COR-L47 (cell line): ENCODE data around the gene C1QTNF1.
A peak's percentile ranks its signal among the peaks of the same experiment; 100 is the strongest.
"Not testable (repeated sequence)": the region's sequence is repeated elsewhere in the genome, so short reads cannot be mapped to it uniquely, and the experiment has no call there.

ENCODE experiments used
- DNase-seq: peaks from one replicate; lab custom pipeline; 2025; lab: John Stamatoyannopoulos, UW

The C1QTNF1 gene

DNA sequence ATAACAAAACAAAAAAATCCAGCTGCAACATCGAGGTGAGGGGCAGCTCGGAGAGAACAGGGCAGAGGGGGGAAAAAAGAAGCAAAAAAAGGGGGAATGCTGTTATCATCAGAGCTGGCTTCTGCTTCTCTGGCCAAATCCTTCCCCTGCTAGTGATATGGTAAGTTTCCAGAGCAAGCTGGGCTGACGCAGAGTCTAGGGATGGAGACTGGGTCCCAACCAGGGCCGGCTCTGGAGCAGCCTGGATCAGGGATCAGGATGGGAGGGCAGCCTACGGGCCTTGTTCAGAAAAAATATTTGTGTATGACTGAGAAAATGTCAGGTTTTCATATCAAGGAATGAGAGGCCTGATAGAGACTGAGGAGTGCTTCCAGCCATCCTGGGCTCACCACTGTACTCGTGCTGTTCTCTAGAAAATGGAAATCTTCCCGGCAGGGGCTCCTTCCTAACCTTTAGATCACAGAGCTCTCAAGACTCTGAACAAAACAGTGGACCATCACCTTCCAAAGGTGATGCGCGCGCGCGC is 726 bp upstream of the C1QTNF1 start:
- no peak for DNase-seq

DNA sequence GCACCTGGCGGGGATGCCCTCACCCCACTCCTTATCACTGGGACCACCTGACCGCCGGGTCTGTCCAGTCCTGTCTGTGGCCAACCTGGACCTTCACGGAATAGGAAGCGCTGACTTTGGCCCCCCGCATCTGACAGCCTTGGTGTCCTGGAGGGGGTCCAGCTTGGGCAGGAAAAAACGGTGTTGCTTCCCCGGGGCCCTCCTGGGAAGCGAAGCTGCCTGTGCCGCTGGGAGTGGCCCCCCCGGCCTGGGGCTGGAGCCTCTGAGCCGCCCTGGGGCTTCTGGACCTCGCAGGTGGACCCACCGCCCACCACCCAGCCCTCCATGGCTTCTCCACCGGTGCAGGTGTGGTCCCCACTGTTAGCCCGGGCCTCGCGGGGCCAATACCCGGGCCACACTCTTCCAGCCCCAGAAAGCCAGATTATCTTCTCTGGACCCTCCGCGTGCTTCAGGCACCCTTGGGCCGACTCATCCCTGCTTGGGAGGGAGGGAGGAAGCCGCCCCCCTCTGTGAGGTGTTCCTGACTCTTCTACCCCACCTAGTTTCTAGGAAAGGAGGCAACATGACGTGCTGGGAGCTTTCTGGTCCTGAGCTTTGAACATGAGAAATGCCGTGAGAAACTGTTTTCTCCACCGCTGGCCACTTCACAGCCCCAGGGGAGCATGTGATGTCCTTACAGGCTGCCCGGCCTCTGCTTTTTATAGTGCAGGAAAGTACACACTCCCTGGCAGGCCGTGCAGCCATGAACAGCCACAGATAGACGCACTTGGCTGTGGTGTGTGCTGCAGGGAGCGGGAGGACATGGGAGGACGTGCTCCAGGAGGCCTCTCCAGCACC is 1.1 kb downstream of the C1QTNF1 start:
- no peak for DNase-seq

DNA sequence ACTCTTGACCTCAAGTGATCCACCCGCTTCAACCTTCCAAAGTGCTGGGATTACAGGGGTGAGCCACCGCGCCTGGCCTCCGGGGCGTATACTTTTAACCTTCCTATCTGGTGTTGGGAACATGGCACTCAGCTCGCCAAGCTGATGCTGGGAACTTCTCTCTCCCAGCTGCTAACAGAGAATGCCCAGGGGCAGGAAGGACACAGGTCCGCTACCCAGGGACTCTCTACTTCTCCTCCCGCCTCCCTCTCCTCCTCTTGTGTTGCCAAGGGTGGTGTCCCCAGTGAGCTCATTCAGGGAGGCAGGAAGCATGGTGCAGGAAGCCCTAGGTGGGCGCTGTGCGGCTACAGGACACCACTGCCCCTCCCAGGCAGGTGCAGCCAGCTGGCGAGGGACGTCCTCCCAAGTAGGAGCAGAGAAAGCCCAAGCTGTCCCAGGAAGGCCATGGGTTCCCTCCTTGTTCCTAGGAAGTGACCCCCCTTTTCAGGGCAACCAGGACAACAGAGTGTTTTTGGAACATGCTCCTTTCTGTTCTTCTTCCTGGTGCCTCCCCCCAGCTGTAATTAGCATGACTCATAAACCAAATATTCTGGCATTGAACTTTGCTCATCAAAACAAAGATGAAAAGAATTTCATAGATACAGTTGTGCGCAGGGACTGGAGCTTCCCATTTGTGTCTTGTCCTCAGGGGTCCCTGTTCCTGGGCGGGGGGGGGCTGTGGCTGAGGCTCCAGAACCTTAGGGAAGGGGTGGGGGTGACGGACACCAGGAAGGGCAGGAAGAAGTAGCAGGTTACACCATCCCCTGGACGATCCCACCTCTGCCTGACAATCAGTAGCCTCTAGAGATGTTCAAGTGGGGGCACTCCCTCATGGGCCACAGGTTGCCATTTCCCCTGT is 2.7 kb downstream of the C1QTNF1 start:
- peak; percentile 70 for DNase-seq

DNA sequence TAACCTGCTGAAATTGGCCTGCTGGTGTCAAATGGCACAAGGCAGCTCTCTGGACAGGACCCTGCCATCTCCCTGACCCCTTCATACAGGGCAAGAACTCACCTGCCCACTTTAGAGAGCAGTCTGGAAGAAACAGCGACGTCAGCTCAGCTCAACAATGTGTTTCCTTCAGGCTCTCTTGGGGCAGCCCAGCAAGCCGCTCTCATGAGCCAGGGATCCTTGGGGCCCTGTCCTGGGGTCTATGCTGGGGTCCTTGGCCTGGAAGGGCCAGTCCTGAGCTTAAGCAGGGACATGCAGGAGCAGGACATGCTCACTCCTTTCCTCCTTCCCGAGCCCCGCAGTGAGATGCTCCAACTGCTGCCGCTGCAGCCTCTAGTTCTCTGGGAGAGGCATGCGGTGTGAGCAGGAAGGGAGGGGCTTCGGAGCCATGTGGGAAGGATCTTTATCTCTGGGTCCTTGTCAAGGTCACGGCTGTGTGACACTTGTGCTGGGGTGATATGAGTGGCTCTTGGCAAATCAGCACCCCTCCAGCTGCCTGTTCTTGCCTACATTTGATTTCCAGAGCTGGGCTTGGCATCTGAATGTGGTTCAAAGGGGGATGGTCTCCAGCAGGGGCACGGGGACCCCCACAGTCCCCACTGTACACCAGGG is 3.4 kb downstream of the C1QTNF1 start:
- DNase-seq: no peak

DNA sequence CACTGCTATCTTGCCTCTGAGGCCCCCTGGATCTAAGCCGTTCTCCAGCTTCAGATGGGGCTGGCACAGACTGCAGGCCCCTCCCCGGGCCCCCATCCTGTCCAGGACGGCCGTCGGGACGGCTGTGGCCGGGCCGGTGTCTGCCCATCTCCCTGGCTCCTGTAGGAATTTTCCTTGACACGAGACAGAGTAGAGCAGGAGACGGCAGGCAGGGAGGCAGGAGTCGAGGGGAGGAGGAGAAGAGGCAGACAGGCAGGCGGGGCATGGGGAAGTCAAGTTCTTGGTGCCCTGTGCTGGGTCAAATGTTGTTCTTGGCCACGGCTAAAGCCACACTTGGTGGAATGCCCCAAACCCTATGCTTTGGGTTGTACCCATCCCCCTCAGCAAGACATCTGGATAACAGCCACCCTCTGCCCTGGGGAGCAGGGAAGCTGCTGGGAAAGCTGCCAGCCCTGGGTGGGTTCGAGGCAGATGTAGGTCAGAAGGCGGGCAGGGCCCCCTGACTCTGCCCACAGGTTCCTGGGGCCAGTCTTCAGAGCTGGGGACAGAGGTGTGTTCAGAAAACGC is 4.0 kb downstream of the C1QTNF1 start:
- no peak for DNase-seq

DNA sequence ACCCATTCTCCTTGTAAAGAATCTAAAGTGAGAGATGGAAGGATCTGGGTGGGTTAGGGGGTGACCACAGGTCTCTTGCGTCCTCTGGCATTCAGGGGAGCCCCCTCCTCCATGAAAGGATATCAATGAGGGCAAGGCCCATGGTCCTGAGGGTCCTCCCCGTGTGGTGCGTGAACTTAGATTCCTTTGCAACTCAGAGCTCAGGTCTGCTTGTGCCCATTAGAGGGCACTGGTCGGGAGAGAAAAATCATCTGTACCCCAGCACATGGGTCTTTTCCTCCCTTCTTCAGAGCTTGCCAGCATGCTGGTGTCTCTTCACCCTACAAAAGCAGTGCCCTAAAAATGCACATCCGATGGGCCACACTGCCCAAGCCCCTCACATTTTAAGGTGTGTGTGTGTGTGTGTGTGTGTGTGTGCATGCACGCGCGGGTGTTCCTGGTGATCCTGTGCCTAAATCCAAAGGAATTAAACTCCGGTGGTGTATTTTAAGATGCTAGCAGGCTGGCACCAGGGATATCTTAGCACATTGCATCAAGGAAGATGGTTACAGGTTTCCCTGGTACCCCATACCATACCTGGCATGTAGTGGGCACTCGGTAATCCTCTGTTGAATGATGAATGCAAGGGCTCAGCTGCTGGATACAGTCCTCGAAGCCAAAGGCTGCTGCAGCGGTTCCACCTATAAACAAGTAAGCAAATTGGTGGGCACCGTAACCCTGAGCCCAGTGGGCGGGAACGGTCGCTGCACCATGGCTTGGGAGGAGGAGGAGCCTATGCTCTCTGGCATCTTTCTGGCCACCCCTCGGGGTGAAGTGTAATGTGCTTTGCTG is 4.7 kb downstream of the C1QTNF1 start:
- DNase-seq: no peak

DNA sequence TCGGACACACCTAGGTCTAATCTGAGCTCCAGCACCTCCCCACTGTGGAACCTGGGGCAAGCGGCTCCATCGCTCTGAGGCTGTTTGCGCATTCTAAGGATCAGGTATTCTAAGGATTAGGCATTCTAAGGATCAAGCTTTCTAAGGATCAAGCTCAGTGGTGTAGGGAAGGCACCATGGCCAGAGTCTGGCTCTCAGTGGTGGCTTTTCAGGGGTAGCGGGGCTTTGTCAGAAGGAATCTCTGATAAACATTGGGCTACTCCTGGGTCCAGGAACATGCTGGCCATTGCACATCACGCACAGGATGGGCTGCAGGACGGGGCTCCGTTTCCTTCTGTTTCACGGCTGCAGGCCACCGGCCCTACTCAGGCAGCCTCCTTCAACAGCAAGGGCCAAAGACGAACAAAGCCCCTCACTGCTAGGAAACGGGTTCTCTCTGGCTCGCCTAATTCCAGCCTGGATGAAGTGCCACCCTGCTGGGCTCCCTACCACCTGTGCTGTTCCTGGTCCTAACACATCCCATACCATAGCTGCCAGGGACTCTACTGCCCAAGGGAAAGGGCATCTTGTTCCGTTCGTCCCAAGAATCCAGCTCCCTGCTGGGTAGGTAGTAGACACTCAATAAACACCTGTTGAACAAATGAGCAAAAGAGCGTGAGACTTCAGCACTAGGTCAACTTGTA is 5.5 kb downstream of the C1QTNF1 start:
- DNase-seq: no peak

DNA sequence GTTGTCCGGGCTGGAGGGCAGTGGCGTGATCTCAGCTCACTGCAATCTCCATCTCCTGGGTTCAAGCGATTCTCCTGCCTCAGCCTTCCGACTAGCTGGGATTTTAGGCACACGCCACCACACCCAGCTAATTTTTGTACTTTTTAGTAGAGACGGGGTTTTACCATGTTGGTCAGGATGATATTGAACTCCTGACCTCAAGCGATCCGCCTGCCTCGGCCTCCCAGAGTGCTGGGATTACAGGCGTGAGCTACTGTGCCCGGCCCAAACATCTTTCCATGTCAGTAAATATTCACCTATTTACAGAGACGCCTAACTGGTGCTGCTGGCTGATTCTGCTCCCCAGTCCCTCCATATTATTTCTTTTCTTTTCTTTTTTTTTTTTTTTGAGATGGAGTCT is 6.7 kb downstream of the C1QTNF1 start:
- DNase-seq: not testable (repeated sequence)

DNA sequence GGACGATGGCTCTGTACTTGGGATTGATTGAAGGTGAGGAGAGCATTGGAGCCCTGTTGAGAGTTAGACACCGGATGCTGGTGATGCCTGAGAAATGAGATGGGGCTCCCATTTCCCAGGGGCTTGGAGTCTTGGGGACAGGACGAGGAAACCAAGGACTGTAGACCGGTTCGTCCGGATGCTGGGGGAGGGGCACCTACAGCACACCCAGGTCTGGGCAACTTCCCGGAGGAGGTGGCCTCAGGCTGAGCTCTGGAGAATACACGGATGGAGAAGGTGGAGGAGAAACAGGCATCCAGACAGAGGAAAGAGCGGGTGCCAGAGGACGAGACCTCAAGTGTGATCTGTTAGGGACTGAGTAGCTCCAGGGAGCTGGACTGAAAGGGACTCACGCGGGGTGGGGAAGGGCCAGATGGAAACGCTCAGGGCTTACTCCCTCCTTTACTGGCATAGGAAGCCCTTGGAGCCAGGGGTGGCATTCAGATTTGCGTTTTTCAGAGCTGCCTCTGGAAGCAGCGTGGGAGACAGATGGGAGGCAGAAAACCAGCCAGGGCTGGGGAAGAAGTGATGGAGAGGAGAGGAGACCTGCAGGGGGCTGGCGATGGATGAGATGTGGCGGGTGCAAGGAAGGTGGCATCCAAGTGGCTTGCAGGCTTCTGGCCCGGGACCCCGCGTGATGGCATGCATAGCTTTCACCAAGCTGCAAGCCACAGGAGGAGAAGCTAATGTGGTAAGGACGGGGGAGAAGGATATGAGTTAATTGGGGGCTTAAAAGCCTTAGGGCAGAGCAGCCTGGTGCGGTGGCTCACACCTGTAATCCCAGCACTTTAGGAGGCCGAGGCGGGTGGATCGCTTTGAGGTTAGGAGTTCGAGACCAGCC is 8.3 kb downstream of the C1QTNF1 start:
- DNase-seq: no peak

DNA sequence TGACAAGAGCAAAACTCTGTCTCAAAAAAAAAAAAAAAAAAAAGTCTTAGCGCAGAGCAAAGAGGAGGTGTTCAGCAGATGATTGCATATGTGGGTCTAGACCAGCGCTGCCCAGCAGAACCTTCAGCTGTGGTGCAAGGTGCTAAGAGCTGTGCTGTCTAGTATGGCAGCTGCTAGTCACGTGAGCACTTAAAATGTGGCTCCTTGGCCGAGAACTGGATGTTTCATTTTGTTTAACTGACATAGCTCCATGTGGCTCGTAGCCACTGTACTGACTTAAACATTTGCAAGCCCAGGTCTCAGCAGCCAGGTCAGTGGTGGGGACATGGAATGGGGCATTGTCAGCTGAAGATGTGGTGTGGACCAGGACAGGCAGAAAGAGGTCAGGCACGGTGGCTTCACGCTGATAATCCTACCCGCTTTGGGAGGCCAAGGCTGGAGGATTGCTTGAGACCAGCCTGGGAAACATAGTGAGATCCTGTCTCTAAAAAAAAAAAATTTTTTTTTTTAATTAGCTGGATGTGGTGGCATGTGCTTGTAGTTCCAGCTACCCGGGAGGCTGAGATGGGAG is 9.2 kb downstream of the C1QTNF1 start:
- no peak for DNase-seq

DNA sequence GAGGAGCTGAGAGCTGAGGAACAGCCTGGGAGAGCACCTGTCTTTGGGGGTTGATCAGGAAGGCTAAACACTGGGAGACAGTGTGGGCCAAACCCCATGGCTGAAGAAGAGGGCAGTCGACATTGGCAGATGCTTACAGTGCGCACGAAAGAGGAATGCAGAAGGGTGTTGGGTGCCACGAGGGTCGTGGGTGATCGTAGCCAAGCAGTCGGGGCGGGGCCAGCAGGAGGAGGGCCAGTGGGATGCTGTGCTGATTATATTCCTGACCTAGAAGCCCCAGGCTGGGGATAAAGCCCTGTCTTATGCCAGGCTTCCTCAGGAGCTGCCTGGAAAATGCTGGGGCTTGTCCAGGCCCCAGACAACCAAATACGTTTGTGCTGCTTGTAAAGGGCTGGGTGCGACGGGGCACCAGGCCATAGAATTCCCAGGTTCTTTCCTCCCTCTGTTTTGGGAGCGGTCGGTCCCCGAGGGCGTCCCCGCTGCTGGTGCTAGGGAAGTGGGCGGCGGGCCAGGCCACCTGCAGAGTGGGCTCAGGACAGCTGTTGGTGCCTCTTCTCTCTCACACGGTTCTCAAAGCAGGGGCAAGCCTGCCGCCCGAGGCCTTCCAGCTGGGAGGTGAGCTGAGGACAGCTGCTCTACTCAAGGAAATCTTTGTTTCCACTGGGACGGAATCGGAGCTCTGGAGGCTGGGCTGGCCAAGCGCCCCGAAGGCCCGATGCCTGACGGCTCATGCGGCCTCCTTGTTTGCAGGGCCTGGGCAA is 10.0 kb downstream of the C1QTNF1 start:
- peak; percentile 92 for DNase-seq

DNA sequence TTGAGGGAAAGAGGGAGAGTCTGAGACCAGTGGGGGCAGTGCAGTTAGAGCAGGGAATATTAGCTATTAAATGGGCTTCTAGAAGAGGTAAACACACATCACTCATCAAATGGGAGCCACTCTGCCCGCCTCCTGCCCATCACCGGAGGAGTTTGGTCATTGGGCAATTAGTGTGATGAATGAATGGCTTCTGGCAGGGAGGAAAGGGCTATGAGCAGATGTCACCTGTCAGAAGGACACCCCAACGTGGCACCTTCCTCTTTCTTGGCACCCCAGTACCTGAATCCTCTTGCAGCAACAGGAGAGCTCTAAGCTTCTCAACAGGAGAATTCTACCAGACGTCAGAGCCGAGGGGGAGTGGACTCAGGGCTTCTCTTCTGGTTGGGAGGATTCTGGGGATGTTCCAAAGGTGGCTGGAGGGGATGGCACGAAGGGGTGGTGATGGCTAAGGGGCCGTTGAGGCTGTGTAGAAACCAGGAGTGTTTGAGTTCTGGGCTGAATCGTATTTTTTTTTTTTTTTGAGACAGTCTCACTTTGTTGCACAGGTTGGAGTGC is 11.0 kb downstream of the C1QTNF1 start:
- no peak for DNase-seq

DNA sequence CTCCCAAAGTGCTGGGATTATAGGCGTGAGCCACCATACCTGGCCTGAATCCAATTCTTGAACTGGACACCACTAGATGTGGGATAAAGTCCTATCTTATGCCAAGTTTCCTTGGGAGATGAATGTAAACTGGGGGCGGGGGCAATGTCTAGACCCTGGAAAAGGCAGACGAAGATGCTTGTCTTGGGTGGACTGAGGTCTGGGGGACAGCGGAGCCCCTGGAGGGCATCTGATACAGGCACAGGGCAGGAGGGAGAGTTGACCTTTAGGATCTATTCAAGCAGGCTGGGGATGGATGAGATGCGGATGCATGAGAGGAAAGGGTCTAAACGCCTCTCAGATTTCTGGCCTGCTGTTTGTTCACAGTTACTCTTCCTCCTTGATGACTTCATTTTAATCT is 11.7 kb downstream of the C1QTNF1 start:
- DNase-seq: no peak

DNA sequence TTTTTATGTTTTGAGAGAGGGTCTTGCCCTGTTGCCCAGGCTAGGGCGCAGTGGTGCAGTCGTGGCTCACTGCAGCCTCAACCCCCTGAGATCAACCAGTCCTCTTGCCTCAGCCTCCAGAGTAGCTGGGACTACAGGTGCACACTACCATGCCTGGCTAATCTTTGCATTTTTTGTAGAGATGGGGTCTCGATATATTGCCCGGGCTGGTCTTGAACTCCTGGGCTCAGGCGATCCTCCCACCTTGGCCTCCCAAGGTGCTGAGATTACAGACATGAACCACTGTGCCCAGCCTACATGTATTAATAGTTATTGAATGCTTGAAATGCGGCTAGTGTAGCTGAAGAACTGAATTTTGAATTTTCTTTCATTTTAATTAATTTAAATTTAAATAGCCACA is 12.2 kb downstream of the C1QTNF1 start:
- DNase-seq: no peak

DNA sequence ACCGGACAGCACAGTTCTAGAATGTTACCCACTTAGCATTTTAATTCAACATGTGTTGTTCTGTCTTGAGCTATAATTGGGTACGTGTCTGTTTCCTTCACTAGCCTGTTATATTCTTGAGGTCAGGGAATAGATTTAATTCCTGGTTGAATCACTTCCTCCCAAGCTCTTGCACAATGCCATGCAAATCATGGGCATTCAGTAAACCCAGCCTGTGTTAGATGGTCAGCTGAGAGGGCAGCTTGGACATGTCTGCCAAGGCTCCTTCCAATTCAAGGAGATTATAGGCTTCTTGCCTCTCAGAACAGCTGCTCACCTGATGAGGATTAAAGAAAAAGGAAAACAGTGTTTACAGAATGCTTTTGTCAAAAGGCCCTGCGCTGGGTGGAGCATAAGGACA is 12.6 kb downstream of the C1QTNF1 start:
- DNase-seq: no peak

DNA sequence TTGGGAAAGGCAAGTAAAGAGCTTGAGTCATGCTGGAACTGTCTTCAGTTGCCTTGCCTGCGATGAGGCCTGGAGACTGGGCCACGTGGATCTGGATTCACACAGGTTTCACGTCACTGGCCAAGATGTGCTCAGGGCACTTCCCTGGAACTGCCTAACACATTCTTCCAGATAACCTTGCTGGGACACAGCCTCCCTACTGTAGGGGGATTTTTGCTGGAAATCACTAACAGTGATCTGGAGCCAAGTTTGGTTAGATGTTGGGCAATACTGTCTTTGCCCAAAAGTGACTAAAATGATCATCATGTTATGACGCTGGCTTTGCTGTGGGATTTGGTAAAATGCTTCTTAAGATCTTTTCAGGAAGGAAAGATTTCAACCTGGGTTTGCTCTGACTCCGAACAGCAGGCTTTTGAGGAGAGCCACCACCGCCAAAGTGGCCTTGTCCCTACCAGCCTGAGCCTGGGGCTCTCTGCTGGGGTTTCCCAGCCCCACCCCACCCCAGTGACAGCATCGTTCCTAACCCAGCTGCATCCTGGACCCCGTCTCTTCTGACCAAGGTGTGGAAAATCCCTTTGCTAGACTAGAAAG is 14.7 kb downstream of the C1QTNF1 start:
- no peak for DNase-seq

DNA sequence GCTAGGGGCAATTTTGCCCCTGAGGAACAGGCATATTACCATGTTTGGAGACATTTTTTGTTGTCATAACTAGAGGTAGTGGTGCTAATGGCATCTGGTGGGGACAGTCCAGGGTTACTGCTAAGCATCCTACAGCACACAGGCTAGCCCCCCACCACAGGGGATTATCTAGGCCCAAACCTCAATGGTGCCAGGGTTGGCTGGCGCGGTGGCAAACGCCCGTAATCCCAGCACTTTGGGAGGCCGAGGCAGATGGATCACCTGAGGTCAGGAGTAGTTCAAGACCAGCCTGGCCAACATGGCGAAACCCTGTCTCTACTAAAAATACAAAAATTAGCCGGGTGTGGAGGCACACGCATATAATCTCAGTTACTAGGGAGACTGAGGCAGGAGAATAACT is 15.2 kb downstream of the C1QTNF1 start:
- DNase-seq: no peak

DNA sequence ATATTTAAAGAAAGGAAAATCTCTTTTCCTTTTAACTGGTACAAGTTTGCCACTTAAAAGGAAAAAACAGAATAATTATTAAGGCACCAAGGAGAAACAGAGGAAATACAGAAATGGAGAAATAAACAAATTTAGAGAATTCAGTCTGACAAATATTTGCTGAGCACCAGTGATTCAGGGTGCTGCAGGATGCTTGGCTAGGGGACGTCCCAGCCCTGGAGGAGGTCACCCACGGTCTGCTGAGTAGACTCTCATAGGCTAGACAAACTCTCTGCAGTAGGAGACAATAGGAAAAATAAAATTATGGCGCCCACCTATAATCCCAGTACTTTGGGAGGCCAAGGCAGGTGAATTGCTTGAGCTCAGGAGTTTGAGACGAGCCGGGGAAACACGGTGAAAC is 15.9 kb downstream of the C1QTNF1 start:
- no peak for DNase-seq
